Measurements from ENCODE around the gene CYGB. TPM values are rescaled to one million over a fixed set of nuclear protein-coding genes. Genes with fewer than 3 reads are reported as not detected.

CYGB gene
- total RNA-seq, 2 experiments from 2014 or later, result 0.40 TPM; not detected in 1

DNA sequence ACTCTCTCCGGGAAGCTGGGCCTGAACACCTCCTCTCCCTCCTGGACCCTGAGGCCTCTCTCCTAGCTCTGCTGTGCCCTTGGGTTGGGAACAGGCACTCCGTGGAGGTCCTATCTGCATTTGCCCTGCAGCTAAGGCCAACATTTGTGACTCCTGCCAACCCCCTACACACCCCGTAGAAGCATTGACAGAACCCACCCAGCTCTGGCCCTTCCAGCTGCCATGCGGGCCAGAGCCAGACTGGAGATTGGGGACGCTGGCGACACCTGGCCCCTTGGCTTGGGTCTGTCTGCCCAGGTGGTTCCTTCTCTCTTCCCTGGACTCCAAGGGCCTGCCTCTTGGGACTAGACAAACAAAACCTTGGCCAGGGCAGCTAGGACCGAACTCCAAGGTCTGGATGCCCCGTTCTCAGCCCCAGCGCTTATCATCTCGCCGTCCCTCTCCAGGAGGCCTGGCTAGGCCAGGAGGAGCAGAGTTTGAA lies 35.6 kb downstream of the CYGB start:
- peak overlapping the region; percentile 75 for H3K4me3 Mint-ChIP-seq
- no peaks in the 10 kb centered on the region for H3K27me3 Mint-ChIP-seq (ENCODE audit: low read depth)
- DNase-seq, result no peak
- no peaks in the 10 kb centered on the region for H3K9me3 Mint-ChIP-seq (ENCODE audit: insufficient read depth)
- peaks cover 64% of the 10 kb centered on the region for H3K4me1 Mint-ChIP-seq (ENCODE audit: low read depth)
- ATAC-seq, result no peak
- H3K36me3 Mint-ChIP-seq (ENCODE audit: low read depth), result peaks cover 7% of the 10 kb centered on the region
- CTCF ChIA-PET, result interaction anchor here (0.7 to 11.9 kb wide), 13 partner anchors 9 to 487 kb away, joined by 3 to 184 read pairs (median 4); partner anchors contain the start of genes AANAT, SPHK1 and UBE2O
- POLR2A ChIA-PET, result interaction anchor here (0.9 to 3.0 kb wide), 10 partner anchors 10 to 455 kb away, joined by 3 to 12 read pairs (median 3); partner anchors contain the start of gene AANAT
- peak overlapping the region; percentile 95 for H3K27ac Mint-ChIP-seq

DNA sequence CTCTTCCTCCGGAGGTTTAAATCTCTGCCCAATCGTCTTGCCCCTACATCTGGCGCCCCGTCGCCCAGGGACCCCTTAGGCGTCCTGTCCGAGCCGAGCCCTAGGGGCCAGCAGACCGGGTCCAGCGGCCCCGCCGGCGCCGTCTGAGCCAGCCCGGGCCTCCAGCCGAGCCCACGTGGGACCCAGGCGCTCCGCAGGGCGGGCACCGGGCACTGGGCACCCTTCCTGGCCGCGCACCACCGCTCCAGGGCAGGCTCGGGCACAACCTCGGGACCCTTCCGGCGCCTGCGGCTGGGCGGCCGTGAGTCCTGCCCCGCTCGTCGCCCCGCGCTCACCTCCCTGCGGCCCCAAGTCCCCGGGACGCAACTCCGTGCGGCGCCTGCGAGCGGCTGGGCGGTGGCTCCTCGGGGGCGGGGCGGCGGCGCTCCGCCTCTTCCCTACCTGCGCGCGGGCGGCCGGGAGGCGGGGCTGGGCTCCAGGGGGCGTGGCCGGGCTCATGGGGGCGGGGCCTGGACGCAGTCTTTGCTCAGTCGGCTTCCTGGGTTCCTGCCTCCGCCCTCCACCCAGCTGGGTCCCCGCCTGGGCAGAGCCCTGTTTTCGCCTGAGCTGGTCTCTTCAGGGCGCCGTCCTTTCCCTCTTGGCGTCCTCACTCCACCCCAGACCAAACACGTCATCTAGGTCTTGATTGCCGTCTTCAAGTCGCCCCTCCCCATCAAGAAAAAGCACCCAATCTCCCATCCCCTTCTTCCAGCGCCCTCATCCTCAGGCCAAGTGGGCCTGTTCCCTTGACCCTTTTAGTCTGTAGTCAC lies 36.3 kb downstream of the CYGB start, which contains the start of gene RHBDF2:
Gene RHBDF2 (minus strand): TSS at position 406 of the 809 bp plus-strand sequence. CDS start 19,899 bp downstream, outside the sequence.
- POLR2A ChIA-PET, result interaction anchor here (0.9 to 3.0 kb wide), 9 partner anchors 9 to 454 kb away, joined by 3 to 12 read pairs (median 3); partner anchors contain the start of gene AANAT
- DNase-seq (peak; percentile 96), ATAC-seq (peak; percentile 89)
- no peaks in the 10 kb centered on the region for H3K9me3 Mint-ChIP-seq (ENCODE audit: insufficient read depth)
- peak within 1 kb of the TSS; percentile 95 for H3K27ac Mint-ChIP-seq
- H3K4me1 Mint-ChIP-seq (ENCODE audit: low read depth), result peaks cover 61% of the 10 kb centered on the region
- no peaks in the 10 kb centered on the region for H3K27me3 Mint-ChIP-seq (ENCODE audit: low read depth)
- H3K36me3 Mint-ChIP-seq (ENCODE audit: low read depth), result peaks cover 9% of the 10 kb centered on the region
- peak within 1 kb of the TSS; percentile 89 for H3K4me3 Mint-ChIP-seq
- CTCF ChIA-PET, result interaction anchor here (0.7 to 11.9 kb wide), 14 partner anchors 9 to 487 kb away, joined by 3 to 184 read pairs (median 4); partner anchors contain the start of genes AANAT, SPHK1 and UBE2O

DNA sequence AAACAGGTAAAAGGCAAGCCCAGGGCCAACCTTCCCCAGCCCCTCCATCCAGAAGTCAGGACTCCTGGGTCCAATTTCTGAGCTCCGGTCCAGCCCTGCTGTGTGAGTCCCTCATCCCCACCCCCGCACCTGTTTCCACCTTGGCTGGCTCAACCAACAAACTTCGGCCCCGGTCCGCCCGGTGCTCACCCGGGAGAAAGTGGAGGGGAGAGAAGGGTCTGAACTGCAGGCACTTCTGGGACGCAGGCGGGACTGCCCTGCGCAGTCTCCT lies 36.8 kb downstream of the CYGB start:
- H3K27ac Mint-ChIP-seq, result peak overlapping the region; percentile 71
- no peaks in the 10 kb centered on the region for H3K27me3 Mint-ChIP-seq (ENCODE audit: low read depth)
- peak; percentile 38 for ATAC-seq

DNA sequence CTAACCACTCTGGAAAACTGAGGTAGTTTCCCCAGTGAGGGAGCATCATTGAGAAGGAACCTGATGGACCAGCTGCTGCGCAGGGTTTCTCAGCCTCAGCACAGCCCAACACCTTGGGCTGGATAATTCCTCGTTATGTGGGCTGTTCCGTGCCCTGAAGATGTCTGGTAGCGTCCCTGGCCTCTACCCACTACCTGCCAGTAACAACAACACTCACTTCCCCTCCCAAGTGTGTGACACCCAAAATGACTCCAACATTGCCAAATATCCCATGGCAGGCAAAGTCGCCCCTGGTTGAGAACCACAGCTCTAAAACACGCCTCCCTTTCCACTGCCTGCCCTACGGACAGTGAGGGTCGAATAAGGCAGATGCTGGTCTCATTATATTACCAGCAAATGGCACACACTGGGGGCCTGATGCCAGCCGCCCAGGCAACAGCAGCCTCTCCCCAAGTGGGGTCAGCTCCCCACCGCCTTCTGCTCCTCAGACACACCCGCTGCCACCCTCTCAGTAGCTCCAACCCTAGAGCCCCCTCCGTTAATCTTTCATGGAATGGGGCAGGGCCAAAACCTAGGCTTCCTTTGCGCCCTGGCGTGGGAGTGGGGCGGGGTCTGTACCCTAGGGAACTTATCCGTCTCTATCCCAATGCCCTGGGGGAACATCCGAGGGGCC lies 37.3 kb downstream of the CYGB start:
- Mint-ChIP-seq H3K36me3 (ENCODE audit: low read depth) (peaks cover 12% of the 10 kb centered on the region), H3K27me3 (ENCODE audit: low read depth) (no peaks in the 10 kb centered on the region), H3K27ac (peak overlapping the region; percentile 71), H3K4me3 (peak overlapping the region; percentile 89), H3K4me1 (ENCODE audit: low read depth) (peaks cover 66% of the 10 kb centered on the region), H3K9me3 (ENCODE audit: insufficient read depth) (no peaks in the 10 kb centered on the region)
- ChIA-PET POLR2A (interaction anchor here (0.8 to 3.0 kb wide), 3 partner anchors 8 to 115 kb away, joined by 3 to 12 read pairs (median 4); partner anchors contain the start of gene SPHK1), CTCF (interaction anchor here (0.9 to 11.9 kb wide), 5 partner anchors 20 to 149 kb away, joined by 3 to 184 read pairs (median 4); partner anchors contain the start of gene AANAT)
- ATAC-seq (no peak), DNase-seq (no peak)

More for the DNA sequence above, 36.8 kb downstream of the CYGB start:
- POLR2A ChIA-PET, result interaction anchor here (3.0 kb wide), 1 partner anchor 9 kb away, joined by 12 read pairs; no protein-coding TSS in a partner anchor
- CTCF ChIA-PET, result interaction anchor here (1.5 to 11.9 kb wide), 3 partner anchors 20 to 37 kb away, joined by 4 to 184 read pairs (median 9); partner anchors contain the start of gene AANAT
- H3K36me3 Mint-ChIP-seq (ENCODE audit: low read depth), result peaks cover 12% of the 10 kb centered on the region
- no peaks in the 10 kb centered on the region for H3K9me3 Mint-ChIP-seq (ENCODE audit: insufficient read depth)
- H3K4me1 Mint-ChIP-seq (ENCODE audit: low read depth), result peaks cover 62% of the 10 kb centered on the region
- H3K4me3 Mint-ChIP-seq, result peak overlapping the region; percentile 89
- DNase-seq, result no peak

DNA sequence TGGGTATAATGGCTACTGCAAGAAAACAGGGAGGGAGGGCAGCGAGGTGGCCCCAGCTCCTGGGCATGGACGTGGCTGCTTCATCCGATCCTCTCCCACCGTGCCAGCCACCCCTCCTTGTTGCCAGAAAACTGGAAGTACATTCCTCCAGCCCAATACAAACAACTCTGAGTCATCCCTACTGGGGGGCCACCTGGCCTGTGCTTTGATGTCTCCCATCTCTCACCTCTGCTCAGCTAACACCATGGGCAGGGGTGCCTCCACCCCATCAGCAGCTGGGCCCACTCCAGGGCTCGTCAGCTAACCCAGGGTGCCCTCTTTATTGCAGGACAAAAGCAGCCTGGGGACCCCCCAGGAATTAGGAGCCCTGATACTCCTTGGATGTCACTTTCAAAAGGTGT lies 38.2 kb downstream of the CYGB start:
- H3K27ac Mint-ChIP-seq, result no peak overlapping the region
- H3K27me3 Mint-ChIP-seq (ENCODE audit: low read depth), result no peaks in the 10 kb centered on the region
- peaks cover 75% of the 10 kb centered on the region for H3K4me1 Mint-ChIP-seq (ENCODE audit: low read depth)
- no peaks in the 10 kb centered on the region for H3K9me3 Mint-ChIP-seq (ENCODE audit: insufficient read depth)
- no peak for DNase-seq
- peak overlapping the region; percentile 89 for H3K4me3 Mint-ChIP-seq
- POLR2A ChIA-PET, result interaction anchor here (1.5 to 3.0 kb wide), 2 partner anchors 7 to 114 kb away, joined by 4 to 12 read pairs; partner anchors contain the start of gene SPHK1
- peaks cover 12% of the 10 kb centered on the region for H3K36me3 Mint-ChIP-seq (ENCODE audit: low read depth)
- CTCF ChIA-PET, result interaction anchor here (0.9 to 11.9 kb wide), 7 partner anchors 13 to 217 kb away, joined by 3 to 184 read pairs (median 4); partner anchors contain the start of gene AANAT
- no peak for ATAC-seq

DNA sequence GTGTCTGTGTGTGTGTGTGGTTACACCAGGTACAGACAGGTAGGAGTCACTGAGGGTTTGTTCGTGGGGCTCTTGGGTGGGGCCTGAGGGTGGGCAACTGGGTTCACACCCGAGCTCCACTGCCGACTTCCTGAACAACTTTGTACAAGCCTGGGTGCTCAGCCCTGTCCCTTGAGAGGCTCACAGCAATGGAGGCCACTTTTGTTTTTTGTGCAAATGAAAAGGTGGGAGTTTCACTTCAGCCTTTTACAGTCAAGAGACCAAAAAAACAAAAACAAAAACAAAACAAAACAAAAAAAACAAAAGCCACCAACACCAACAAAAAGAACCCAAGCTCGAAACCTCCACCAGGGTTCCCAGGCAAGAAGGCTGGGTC lies 38.6 kb downstream of the CYGB start:
- Mint-ChIP-seq H3K27ac (peak overlapping the region; percentile 78), H3K4me1 (ENCODE audit: low read depth) (peaks cover 77% of the 10 kb centered on the region), H3K36me3 (ENCODE audit: low read depth) (peaks cover 12% of the 10 kb centered on the region), H3K9me3 (ENCODE audit: insufficient read depth) (no peaks in the 10 kb centered on the region), H3K27me3 (ENCODE audit: low read depth) (no peaks in the 10 kb centered on the region), H3K4me3 (peak overlapping the region; percentile 89)
- DNase-seq (no peak), ATAC-seq (no peak)
- ChIA-PET POLR2A (interaction anchor here (1.5 kb wide), 1 partner anchor 114 kb away, joined by 4 read pairs; the partner anchor contains the start of gene SPHK1), CTCF (interaction anchor here (1.1 to 11.9 kb wide), 5 partner anchors 7 to 217 kb away, joined by 3 to 184 read pairs (median 8); partner anchors contain the start of gene AANAT)

DNA sequence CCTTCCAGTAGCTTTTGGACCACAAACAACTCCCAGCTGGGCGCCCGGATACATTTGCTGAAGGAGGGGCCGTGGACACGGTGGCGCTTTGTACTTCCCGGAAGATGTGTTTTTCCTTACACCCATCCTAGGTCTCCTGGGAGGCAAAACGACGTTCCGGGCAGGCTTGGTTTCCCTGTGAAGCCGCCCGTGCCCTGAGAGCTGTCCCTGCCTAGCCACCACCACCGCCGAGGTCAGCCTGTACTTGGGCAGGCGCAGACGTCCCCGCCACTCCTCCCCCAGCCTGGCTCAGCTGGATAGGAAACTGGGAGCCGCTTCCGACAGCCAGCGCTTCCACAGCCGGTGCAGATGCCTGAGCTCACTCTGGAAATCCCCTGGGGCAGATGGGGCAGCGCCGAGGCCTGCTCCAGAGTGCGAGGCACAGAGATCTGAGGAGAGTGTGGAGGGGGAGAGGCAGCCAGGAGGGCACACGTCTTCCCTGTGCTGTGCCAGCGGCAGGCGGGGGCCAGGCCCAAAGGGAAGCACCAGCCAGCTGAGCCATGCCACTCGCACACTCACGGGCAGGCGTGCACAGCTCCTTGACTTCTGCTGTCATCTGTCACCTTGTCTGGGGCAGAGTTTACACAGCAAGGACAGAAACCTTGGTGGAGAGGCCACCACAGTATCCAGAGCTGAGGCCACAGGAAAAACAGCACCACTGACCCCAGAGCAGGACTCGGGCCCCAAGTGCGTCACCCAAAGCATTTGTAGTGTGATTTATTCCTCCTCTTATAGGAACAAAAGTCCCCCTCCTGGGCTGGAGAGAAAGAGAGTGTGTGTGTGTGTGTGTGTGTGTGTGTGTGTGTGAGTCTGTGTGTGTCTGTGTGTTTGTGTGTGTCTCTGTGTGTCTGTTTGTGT lies 39.3 kb downstream of the CYGB start:
- ATAC-seq (no peak), DNase-seq (no peak)
- ChIA-PET POLR2A (no interaction called here), CTCF (interaction anchor here (1.1 to 11.9 kb wide), 5 partner anchors 8 to 218 kb away, joined by 3 to 184 read pairs (median 8); partner anchors contain the start of gene AANAT)
- peak overlapping the region; percentile 89 for H3K4me3 Mint-ChIP-seq
- peaks cover 83% of the 10 kb centered on the region for H3K4me1 Mint-ChIP-seq (ENCODE audit: low read depth)
- H3K27ac Mint-ChIP-seq, result peak overlapping the region; percentile 78
- H3K9me3 Mint-ChIP-seq (ENCODE audit: insufficient read depth), result no peaks in the 10 kb centered on the region
- peaks cover 12% of the 10 kb centered on the region for H3K36me3 Mint-ChIP-seq (ENCODE audit: low read depth)
- no peaks in the 10 kb centered on the region for H3K27me3 Mint-ChIP-seq (ENCODE audit: low read depth)

DNA sequence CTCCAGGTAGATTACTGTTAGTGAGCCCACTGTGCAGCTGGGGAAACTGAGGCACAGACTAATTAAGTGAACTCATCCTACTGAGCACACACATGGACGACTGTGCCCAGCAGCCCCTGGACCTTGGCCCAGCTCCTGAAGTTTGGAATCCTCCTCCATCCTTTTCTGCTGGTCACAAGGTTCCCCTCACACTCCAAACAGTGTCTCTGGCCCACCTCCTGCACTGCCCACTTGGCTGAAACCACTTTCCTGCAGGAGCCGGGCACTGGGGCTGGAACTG lies 39.9 kb downstream of the CYGB start:
- Mint-ChIP-seq H3K27ac (no peak overlapping the region), H3K4me1 (ENCODE audit: low read depth) (peaks cover 85% of the 10 kb centered on the region), H3K4me3 (no peak overlapping the region), H3K36me3 (ENCODE audit: low read depth) (peaks cover 12% of the 10 kb centered on the region), H3K9me3 (ENCODE audit: insufficient read depth) (no peaks in the 10 kb centered on the region), H3K27me3 (ENCODE audit: low read depth) (no peaks in the 10 kb centered on the region)
- ChIA-PET POLR2A (no interaction called here), CTCF (interaction anchor here (2.3 to 11.9 kb wide), 2 partner anchors 9 to 34 kb away, joined by 8 to 184 read pairs; partner anchors contain the start of gene AANAT)
- no peak for ATAC-seq
- DNase-seq, result no peak

DNA sequence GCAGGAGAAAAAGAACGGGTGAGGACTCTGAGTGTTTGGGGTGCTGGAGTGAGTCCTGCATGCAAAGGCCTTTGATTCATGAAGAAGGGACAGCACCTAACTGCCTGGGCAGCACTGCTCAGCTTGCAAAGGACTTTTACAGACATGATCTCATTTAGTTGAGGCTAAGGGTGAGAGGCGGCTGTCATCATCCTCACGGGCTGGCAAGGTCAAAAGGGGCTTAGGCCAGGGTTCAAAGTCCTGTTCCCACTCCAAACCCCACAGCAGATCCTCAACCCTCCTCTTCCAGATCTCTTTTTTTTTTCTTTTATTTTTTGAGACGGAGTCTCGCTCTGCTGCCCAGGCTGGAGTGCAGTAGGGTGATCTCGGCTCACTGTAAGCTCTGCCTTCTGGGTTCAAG lies 41.0 kb downstream of the CYGB start:
- no peak for DNase-seq
- Mint-ChIP-seq H3K4me3 (no peak overlapping the region), H3K27me3 (ENCODE audit: low read depth) (no peaks in the 10 kb centered on the region), H3K9me3 (ENCODE audit: insufficient read depth) (no peaks in the 10 kb centered on the region), H3K4me1 (ENCODE audit: low read depth) (peaks cover 85% of the 10 kb centered on the region), H3K27ac (peak overlapping the region; percentile 52), H3K36me3 (ENCODE audit: low read depth) (peaks cover 12% of the 10 kb centered on the region)
- CTCF ChIA-PET, result interaction anchor here (1.4 to 2.3 kb wide), 2 partner anchors 10 to 30 kb away, joined by 3 to 8 read pairs; no protein-coding TSS in a partner anchor
- no peak for ATAC-seq
- POLR2A ChIA-PET, result no interaction called here

DNA sequence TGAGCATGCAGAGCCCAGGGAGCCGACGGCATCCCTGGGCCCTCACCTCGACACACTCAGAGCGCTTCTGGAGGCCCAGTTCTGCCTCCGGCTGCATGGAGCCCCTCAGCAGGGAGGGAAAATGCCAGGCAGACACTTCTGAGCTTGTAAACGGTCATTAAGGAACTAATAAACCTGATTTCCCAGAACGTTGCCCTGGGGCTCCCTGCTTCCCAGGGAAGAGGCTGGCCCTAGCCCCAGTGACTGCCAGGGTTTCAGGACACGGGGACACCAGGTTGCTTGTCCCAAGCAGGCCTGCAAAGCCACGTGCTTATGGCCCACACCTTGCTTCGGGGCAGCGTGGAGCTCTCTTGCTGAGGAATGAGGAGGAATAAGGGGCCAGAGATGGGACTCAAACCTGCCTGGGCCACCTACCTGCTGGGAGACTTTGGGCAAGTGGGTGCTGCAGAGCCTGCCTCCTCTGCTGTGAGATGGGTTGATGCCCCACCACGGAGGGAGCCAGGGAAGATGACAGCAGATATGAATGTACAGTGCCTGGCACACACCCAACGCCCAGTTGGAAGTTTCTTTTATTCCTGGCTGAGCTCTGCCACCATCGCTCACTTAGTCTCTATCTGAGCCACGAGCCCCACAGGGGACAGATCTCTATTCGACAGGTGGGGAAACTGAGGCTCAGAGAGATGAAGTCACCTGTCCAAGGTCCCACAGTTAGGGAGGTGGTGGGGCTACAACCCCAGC lies 41.7 kb downstream of the CYGB start:
- peaks cover 12% of the 10 kb centered on the region for H3K36me3 Mint-ChIP-seq (ENCODE audit: low read depth)
- ChIA-PET CTCF (interaction anchor here (0.6 to 1.4 kb wide), 2 partner anchors 11 to 29 kb away, joined by 3 read pairs; no protein-coding TSS in a partner anchor), POLR2A (no interaction called here)
- no peak for DNase-seq
- ATAC-seq, result no peak
- no peaks in the 10 kb centered on the region for H3K9me3 Mint-ChIP-seq (ENCODE audit: insufficient read depth)
- H3K4me1 Mint-ChIP-seq (ENCODE audit: low read depth), result peaks cover 90% of the 10 kb centered on the region
- H3K27ac Mint-ChIP-seq, result peak overlapping the region; percentile 63
- H3K27me3 Mint-ChIP-seq (ENCODE audit: low read depth), result no peaks in the 10 kb centered on the region
- no peak overlapping the region for H3K4me3 Mint-ChIP-seq

Measured in activated CD8-positive, alpha-beta T cell treated with anti-CD3 and anti-CD28 coated beads, Interleukin-2, amount 10 ng/mL, durations not matched to agents 7 days and 5 days (primary cell).